LNCaP clone FGC (cell line): ENCODE measurements around the gene KRT75.
"Not testable (repeated sequence)": the region's sequence is repeated elsewhere in the genome, so short reads cannot be mapped to it uniquely, and the experiment has no call there.

Source experiments
- DNase-seq: peaks from one replicate; pipeline ENCODE4 v3.0.0-alpha.2; 2011; ENCODE audit warnings: low read depth
- H3K4me3 ChIP-seq: 2 replicates; pipeline ENCODE4 v1.5.1; 2011; ENCODE audit warnings: mild to moderate bottlenecking, low read depth, low read length, control low read depth
- CTCF ChIP-seq: IDR thresholded peaks from 2 replicates; pipeline ENCODE4 v1.5.1; 2012; ENCODE audit warnings: mild to moderate bottlenecking; ENCODE audit not compliant: control insufficient read depth, insufficient read depth; ENCODE audit errors: extremely low read depth

KRT75 gene

GRCh38 chr12:52411815-52412214, 22.4 kb downstream of the KRT75 start:
- no peak overlapping the region for H3K4me3 ChIP-seq
- no peak for DNase-seq

GRCh38 chr12:52410589-52411248, 23.5 kb downstream of the KRT75 start:
- DNase-seq, H3K4me3 ChIP-seq: not testable (repeated sequence)

More at GRCh38 chr12:52411815-52412214, 22.4 kb downstream of the KRT75 start:
- no peak for TF ChIP-seq CTCF

GRCh38 chr12:52407918-52408317, 26.3 kb downstream of the KRT75 start:
- H3K4me3 ChIP-seq = no peak overlapping the region
- no peak for TF ChIP-seq CTCF
- DNase-seq = no peak

- DNase-seq = no peak
- no peak for TF ChIP-seq CTCF
- no peak within 1 kb of the TSS for H3K4me3 ChIP-seq
Measured at GRCh38 chr12:52405922-52406385, 28.2 kb downstream of the KRT75 start, which contains the start of gene KRT82. KRT82 (minus strand) TSS chr12:52406335; CDS start chr12:52406277, 58 bp downstream.

- TF ChIP-seq CTCF = no peak
- no peak overlapping the region for H3K4me3 ChIP-seq
- no peak for DNase-seq
Measured at GRCh38 chr12:52404951-52405350, 29.2 kb downstream of the KRT75 start.

- TF ChIP-seq CTCF = no peak
- no peak for DNase-seq
- no peak overlapping the region for H3K4me3 ChIP-seq
Measured at GRCh38 chr12:52403561-52403960, 30.6 kb downstream of the KRT75 start.

- no peak for TF ChIP-seq CTCF
- DNase-seq = no peak
- no peak overlapping the region for H3K4me3 ChIP-seq
Measured at GRCh38 chr12:52402873-52403540, 31.2 kb downstream of the KRT75 start.
